OCI-M2 (cell line): ENCODE measurements around the gene TWIST2.

Experiments used
- DNase-seq: peaks from one replicate; lab custom pipeline; 2025; ENCODE audit not compliant: unreplicated experiment; lab: John Stamatoyannopoulos, UW

TWIST2 gene

DNA sequence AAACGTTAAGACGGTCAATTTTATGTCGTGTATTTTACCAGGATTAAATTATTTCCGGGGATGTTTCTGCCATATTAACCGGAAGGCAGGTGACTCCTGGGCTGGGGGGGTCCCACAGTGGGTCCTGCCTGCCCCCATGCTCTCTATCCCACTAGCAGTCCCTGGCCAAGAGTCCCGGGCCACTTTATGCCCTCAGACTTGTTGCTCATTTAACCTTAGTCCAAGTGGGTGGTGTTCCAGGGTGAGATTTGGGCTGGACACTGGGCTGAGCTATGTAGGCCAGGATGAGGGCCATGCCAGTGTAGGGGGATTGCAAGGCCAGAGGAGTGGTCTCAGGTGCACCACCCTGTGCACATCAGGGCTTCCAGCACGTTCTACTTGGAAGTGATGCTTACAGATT lies 24.1 kb downstream of the TWIST2 start:
- no peak for DNase-seq

DNA sequence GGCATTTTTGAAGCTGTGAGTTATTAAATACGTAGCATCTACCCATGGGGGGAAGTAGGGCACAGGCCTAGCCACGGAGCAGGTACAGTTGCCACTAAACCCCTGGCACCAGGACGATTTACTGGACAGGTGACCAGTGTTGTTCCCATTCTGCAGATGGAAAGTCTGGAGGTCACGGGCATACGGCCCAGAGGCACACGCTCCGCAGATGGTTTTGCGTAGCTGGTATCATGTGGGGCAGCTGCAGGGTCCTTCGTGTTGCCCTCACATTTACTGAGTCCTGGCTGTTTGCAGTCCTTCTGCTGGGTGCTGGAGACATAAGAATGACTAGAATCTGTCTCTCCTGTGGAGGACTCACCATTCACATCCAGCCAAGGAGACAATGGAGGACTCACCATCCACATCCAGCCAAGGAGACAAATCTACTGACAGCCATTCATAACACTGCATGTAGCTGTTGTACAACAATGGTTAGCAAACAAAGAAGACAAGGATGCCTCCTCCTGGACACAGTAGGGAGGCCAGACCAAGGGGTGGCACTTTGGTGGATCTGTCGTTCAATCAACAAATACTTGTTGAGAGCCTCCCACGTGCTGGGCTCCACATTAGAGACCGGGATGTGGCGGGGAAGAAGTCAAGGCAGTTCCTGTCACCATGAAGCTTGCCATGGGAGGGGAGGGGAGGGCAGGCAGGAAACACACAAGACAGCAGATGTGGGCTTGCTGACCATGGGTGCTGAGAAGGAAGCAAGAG lies 24.9 kb downstream of the TWIST2 start:
- DNase-seq: no peak

DNA sequence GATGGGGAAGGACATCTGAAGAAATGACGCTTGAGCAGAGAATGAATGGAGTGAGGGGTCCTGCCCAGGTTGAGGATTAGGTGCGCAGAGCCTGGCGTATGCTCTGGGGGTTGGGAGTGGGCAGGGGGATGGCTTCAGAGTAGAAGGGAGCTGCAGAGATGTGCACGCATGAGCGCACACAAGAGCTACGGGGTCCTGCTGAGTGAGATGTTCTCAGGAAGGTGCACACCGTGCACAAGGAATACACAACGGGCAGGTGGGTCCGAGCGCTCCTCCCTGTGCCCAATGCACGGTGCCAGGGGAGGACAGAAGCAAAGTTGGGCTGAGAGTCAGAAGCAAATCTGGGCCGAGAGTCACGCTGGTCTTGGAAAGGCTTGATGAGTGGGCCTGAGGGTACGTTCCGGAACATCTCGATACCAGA lies 25.5 kb downstream of the TWIST2 start:
- no peak for DNase-seq

DNA sequence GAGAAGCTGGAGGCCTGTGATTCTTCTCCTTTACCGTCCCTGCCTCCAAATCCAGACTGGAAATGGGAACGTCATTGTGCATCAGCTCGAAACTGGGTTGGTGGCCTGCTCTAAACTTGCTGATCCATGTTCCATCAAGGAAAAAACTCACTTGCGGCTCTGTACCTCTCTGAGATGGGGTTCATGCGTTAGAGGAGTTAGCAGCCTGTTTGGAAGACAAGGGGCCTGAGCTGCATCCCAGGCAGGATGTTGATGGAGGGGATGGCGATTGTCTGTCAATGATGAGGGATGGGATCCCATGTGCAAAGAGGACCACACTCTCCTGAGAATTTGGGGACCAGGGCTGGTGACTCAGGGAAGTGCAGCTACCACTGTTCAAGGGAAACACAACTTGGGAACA lies 26.0 kb downstream of the TWIST2 start:
- DNase-seq: no peak

DNA sequence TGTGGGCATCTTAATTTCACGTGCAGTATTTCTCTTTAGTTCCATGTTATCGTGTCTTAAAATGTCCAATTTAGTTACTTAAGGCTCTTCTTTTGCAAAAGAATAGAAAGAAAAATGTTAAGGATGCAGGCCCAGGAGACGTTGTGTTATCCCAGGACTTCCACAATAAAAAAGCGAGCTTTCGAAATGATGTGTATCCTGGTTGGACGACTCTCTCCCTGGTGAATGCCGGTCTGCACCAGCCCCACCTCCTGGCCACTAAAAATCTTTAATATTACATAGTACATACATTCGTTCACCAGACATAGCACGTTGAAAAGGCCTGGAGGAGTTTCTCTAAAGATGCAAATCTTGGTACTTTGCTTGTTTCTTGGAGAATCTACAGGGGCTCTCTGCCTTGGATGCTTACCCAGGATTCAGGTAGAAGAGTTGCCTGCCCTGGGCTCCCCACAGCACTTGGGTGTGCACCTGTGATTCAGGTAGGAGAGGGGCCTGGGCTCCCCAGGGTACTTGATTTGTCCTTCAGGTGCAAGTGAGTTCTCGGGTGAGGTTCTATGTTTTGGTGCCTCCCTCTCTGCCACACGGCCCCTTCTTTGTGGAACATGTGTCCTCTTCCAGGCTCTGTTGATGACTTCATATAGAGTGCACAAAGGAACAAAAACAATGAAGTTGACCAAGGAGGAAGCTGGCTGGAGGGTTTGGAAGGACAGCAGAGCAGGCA lies 26.6 kb downstream of the TWIST2 start:
- no peak for DNase-seq

DNA sequence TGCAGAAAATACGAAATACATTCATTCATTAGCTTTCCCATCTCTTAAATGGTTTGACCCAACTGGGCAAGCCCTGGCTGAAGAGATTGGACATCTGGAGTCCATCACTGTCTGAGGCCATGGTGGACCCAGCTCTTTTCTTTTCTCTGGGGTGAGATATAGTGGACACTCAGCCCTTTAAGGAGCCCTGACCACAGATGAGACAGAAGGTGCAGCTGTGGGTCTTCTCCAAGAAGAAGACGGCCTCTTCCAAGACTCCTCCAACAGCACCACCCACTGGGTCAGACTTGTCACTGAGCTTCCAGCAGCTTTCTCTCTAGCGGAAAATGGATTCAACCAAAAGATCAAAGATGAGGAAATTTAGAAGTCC lies 27.2 kb downstream of the TWIST2 start:
- no peak for DNase-seq

DNA sequence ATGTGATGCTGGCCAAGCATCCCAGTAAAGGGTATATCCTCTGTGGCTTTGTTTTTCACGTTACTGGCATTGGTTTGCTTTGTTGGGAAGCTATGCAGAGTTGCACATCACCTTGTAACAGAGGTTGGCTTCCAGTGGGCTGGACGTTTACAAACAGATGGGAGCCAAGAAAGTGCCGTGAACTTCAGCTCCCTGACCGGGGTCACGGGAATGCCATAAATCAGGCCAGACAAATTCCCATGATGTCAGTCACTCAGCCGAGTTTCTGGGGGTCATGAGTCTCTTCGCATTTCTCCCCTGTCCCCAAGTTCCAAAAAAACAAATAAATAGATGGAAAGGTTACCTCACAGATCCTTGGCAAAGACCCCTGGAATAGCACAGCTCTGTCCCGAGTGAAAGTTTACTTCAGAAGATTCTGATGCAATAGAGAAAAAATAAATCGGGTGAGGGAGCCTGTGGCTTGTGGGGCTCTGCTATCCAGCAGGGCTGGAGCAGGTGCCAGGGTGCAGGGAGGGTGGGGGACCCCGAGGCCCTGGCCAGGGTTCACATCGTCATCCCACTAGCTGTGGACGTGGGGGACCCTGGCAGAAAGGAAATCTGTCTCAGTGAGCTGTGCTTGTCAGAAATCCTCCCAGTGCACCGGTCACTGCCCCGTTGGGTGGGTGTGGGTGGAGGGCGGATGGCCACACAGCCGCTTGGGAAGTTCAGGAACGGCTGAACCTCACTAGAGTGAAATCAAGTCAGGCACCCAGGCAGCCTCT lies 27.8 kb downstream of the TWIST2 start:
- DNase-seq: no peak

DNA sequence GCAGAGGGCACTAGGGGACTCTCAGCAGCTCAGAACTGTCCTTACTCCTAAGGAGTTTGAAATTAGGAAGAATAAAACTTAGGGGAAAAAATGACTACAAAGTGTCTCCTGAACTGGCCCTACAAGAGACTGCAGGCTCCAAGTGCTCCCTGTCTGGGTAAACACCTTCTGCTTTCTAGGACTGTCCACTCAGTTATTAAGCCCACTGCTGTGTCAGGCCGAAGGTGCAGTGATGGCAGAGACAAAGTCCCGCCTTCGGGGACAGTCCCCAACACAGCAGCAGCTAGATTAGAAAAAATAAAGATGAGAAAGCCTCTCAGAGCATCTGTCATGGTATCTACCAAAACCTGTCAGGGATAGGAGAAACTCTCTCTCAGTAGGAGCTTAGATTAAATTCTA lies 28.3 kb downstream of the TWIST2 start:
- DNase-seq: no peak

DNA sequence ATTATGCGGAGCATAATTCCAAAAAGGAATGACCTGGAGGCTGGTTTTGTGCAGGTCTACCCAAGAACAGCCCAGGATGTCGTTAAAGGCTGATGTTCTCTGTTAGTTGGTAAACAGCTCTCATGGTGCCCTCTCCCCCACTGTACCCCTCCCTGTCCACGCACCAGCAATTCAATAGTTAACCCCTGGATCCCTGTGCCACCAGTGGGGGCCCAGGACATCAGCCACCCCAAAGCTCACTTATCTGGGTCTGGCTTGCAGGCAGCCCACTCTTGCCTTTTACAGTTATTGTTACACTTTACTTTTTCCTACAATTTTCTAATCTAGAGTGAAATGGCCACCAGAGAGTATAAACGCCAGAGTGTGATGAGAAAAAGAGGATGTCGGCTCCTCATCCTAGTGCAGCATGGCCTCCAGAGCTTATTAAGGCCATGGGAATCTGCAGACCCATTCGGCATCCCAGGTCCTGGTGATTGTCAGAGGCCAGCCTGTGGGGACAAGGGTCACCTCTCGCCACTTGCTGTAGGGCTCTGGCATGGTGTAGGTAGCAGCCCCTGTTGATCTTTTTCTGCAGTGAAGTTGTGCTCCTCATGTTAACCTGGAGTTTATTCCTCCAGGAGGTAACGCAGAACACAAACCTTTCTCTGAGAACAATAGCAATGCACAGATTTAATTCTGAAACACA lies 30.3 kb downstream of the TWIST2 start:
- no peak for DNase-seq

DNA sequence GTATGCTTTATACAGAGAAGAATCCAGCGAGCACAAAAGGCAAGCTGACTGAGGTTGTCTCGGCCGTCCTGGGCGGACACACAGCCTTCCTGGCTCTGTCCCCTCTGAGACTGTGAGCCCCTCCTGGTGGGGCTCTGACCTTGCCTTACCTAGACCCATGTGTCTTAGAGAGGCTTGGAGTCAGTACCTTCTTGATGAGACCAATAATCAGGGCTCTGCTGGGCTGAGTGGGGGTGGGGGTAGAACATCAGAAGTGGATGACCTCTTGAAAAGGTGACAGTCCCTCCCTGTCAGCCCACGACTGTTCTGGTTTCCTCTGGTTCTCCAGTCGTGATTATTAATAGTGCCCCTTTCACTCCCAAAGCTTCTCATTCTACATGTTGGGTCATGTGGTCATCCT lies 31.2 kb downstream of the TWIST2 start:
- DNase-seq: no peak

DNA sequence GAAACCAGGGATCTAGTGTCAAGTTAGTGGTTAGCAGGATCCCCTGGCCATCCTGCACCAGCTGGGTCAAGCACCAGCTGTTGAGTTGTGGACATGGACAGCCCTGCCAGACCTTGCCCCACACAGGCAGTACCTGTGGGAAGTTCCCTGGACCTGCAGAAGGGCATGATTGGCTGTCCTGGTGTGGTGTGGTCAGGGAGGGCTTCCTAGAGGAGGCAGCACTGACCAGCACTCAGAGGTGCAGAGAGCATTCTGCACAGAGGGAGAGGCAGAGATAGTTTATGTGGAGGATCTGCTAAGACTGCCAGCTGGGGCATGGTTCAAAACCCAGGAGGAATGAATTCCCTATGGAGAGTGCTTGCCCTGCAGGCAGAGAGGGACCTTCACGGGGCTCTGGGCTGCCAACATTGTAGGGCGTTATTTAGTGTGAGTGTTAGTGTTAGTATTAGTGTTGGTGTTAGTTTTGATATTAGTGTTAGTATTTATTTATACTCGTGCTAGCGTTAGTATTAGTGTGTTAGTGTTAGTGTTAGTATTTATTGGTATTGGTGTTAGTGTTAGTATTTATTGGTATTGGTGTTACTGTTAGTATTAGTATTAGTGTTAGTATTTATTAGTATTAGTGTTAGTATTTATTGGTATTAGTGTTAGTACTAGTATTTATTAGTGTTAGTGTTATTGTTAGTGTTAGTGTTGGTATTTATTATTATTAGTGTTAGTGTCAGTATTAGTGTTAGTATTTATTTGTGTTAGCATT lies 31.9 kb downstream of the TWIST2 start:
- DNase-seq: no peak

DNA sequence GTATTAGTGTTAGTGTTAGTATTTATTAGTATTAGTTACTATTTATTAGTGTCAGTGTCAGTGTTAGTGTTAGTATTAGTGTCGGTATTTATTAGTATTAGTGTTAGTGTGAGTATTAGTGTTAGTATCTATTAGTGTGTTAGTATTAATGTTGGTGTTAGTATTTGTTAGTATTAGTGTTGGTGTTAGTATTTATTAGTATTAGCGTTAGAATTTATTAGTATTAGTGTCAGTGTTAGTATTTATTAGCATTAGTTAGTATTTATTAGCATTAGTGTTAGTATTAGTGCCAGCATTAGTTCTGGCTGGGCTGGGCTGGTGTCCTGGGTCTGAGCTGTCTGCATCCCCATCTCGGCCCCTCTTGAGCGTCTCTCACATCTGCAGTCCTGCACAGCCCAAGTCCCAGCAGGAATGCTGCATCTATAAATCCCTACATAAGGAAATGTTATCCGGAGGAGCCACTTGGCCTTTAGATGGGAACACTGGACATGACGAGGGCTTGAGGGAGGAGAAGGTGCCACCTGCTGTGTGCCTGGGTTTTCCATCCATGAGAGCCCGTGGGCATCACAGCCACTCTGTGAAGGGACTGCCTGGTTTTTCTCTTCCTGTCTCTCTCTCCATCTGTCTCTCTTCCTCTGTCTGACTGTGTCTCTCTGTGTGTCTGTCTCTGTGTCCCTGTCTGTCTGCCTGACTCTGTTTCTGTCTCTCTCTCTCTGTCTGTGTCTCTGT lies 33.6 kb downstream of the TWIST2 start:
- no peak for DNase-seq

DNA sequence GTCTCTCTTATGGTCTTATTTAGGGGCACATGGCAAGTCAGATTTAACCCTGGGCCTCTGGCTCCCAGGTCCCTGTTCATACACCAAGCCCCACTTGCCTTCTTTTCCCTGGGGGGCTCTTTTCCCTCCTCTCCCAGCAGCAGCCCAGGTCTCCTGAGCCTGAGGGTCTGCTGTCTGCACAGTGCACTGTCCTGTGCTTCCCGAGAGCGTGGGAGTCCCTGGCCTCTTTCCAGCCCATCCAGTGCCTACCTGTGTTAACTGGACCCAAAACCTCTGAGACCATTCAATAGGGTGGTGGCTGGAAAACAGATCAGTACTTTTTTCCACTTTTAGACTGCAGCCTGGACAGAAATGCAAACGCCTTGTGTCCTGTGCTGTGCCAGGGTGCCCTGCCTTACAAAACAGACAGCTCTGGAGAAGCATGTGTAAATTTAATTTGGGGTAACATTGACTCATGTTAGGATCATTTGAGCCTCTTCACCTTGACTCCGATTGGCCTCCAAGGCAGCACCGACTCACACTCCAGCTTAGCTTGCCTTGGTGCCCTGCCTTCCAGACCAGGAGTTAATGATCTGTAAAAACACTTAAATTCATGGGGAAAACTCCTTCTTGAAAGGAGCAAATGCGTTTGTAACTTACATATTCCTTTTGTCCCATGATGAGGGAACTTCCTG lies 34.3 kb downstream of the TWIST2 start:
- no peak for DNase-seq

DNA sequence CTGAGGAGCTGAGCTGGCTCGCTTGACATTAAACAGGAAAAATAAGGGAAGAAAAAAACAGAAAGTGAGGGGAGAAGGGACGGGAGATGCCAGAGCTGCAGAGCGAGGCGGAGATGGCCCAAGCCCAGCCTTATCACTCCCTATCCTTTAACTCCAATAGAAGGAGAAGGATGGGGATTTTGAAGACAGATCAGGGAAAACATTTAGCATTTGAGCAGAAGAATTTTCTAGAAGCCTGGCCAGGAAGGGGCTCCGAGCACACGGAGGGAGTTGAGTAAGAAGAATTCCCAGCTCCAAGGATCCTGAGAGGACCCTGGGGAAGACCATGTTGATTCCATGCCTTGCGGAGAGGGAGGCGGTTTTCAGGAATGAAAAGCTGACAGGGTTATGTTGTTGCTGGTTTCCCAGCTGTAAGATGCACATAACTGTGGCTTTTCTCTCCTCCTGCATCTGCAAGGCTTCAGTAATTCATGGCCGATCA lies 35.6 kb downstream of the TWIST2 start:
- no peak for DNase-seq

DNA sequence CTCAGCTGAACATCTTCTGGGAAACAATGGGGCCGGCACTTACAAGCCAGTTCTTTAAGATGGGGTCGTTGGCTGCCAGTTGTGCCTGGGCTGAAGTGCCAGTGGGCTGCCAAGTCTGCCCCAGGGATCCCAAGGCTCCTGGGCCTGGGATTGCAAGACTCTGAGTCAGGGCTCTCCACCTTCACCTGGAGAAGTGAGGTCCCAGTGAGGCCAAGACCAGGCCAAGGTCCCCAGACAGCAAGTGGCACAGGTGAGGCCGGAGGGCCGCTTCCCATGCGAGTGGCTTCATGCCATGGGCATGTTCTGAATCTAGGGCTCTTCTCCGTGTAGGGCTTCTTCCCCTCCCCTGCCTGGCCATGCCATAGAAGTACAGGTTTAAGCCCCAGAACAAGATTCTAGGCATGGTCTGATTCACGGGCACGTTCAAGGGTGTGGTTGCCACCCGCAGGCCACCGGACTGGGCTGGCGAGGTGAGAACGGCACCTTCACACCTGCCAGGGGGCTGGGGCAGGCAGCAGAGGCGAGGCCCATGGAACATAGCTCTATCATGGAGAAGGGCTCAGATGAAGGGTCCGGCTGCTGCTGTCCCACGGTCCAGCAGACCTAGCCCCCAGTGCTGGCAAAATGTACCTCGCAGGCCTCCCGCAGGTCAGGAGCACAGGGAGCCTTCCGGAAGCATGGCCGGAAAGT lies 36.4 kb downstream of the TWIST2 start:
- DNase-seq: no peak

DNA sequence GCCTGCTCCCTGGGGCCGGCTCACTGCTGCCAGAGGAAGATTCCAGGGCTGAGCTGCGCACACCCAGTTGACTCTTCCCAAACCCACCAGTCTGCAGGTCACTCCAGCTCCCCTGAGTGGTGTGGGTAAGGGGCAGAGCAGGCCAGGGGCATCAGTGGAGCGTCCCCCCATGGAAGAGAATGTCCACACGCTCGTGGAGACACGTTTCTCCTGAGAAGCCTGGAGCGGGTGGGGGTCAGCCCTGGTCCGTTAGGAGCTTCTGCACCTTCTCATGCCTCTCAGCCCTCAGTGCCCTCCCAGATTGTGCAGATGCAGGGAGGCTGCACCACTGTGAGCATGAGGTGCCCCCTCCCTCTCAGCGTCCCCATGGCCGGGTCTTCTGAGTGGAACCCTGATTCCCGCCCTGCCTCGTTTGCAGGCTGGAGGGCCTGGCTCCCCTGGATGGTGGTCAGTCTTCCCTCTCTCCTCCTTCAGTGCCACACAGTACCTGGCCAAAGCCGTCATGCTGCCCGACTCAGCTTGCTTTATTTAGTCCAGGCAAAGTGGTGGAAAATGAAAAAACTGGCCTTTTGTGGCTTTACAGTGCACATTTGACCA lies 37.0 kb downstream of the TWIST2 start:
- no peak for DNase-seq

DNA sequence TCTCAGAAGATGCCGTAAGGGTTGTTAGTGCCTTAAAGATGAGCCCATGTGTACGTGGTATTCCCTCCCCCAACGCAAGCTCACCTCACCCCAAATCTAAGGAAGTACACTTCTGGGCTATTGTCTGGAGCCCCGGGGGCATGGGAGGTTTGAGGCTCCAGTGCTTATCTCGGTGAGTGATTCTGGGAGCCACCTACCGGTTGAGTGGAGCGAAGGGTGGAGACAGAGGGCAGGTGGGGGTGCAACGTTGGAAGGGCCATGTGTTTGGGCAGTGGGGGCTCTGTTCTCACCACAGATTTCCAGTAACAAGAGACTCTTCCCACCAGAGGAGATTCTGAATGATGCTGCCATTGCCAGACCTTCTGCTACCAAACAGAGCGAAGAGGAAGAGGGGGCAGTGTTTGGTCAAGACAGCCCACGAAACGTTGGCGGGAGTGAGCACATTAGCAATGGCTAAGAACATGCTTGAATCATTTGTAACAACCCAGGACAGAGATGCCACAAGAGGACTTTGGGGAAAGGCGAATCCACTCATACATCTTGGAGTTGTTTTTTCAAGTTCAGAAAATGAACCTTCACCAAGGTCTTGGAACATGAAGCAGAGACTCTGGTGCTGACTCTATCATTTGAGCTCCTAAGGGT lies 38.7 kb downstream of the TWIST2 start:
- DNase-seq: no peak

DNA sequence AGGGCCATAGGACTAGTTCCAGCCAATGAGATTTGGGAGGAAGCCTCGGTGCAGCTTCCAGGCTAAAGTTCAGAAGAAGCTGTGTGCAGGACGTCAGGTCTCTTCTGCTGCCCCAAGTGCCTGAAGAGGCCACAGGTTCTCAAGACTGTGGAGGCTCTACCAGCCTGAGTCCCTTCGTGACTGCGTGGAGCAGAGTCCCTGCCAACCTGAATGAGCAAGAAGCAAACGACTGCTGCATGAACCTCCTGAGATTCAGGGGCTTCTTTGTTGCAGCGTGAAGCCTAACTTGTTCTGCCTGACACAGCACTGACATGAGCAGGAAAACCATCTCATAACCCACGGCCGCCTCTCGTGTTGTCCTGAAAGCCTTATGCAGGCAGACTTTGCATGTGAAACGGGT lies 39.7 kb downstream of the TWIST2 start:
- no peak for DNase-seq
